B cell (primary cell): Measurements from ENCODE around the gene PGAM2. TPM values are rescaled to one million over a fixed set of nuclear protein-coding genes. Genes with fewer than 3 reads are reported as not detected.

Experiments
- ATAC-seq: fragments of 200-7000 bp; cut with Tn5 transposase; one replicate; pipeline ENCODE4 v1.10.0; 2021; ENCODE audit warnings: low read depth, mild to moderate bottlenecking, moderate number of reproducible peaks, moderate library complexity
- CTCF ChIA-PET: fragments of 350-600 bp; sonication (Branson Sonifier 250); formaldehyde crosslinking; loops from one replicate; lab custom pipeline; 2021; ENCODE audit warnings: antibody characterized with exemption, inconsistent platforms; lab: Charles Lee
- POLR2A ChIA-PET: fragments of 350-600 bp; sonication (Branson Sonifier 250); formaldehyde crosslinking; loops from one replicate; lab custom pipeline; 2021; ENCODE audit warnings: antibody characterized with exemption; lab: Charles Lee
- DNase-seq: peaks from one replicate; pipeline ENCODE4 v3.0.0; 2013
- H2AFZ ChIP-seq: 2 replicates; pipeline ENCODE4 v1.6.1; 2012; ENCODE audit warnings: mild to moderate bottlenecking, low read depth, low read length; ENCODE audit not compliant: insufficient read depth, poor library complexity, severe bottlenecking
- H3K27ac ChIP-seq, 2 donors: 1 replicate in 1 of 2; 2 replicates in 1 of 2; pipeline ENCODE4 v1.5.1; 2012 to 2013; ENCODE audit warnings: low read length in 2 of 2, mild to moderate bottlenecking in 2 of 2, moderate library complexity in 1 of 2
- H3K27me3 ChIP-seq, 4 experiments: fragments of 200-600 bp in 1 of 4; sonication (generic) in 1 of 4; replicated peaks in 1 of 4; 1 replicate in 2 of 4; 2 replicates in 2 of 4; pipeline versions ENCODE4 v1.6.1 to v1.7.0; 2013 to 2016; ENCODE audit warnings: low read length in 3 of 4, mild to moderate bottlenecking in 2 of 4, mixed read lengths in 1 of 4, moderate library complexity in 1 of 4; ENCODE audit not compliant: insufficient read depth in 4 of 4, control insufficient read depth in 3 of 4; ENCODE audit errors: control extremely low read depth in 1 of 4
- H3K36me3 ChIP-seq, 2 experiments: replicated peaks in 1 of 2; 1 replicate in 1 of 2; 2 replicates in 1 of 2; pipeline versions ENCODE4 v1.6.1 to v1.7.1; 2013; ENCODE audit warnings: low read length in 1 of 2; ENCODE audit not compliant: insufficient read depth in 2 of 2, control insufficient read depth in 1 of 2; ENCODE audit errors: control extremely low read depth in 1 of 2, extremely low read depth in 1 of 2
- H3K4me1 ChIP-seq, 2 donors: fragments of 200-600 bp in 1 of 2; sonication (generic) in 1 of 2; 1 replicate in 1 of 2; 2 replicates in 1 of 2; pipeline versions ENCODE4 v1.5.1 to v1.6.1; 2013 to 2017; ENCODE audit warnings: low read length in 2 of 2; ENCODE audit not compliant: control insufficient read depth in 2 of 2, insufficient read depth in 2 of 2
- H3K4me2 ChIP-seq: replicated peaks from 2 replicates; pipeline ENCODE3; 2012; ENCODE audit warnings: mild to moderate bottlenecking, low read depth, low read length; ENCODE audit not compliant: poor library complexity, severe bottlenecking
- H3K4me3 ChIP-seq, 5 experiments: fragments of 200-600 bp in 1 of 5; sonication (generic) in 1 of 5; 1 replicate in 3 of 5; 2 replicates in 2 of 5; pipeline versions ENCODE4 v1.5.1 to v1.7.0; 2011 to 2016; ENCODE audit warnings: low read length in 4 of 5, mild to moderate bottlenecking in 4 of 5, low read depth in 2 of 5, control low read depth in 1 of 5, moderate library complexity in 1 of 5; ENCODE audit not compliant: insufficient read depth in 1 of 5; ENCODE audit errors: control extremely low read depth in 1 of 5, extremely low read depth in 1 of 5
- H3K79me2 ChIP-seq: fragments of 200-600 bp; sonication (generic); one replicate; pipeline ENCODE4 v1.6.0; 2016; ENCODE audit warnings: low read length; ENCODE audit not compliant: control insufficient read depth, insufficient read depth
- H3K9ac ChIP-seq: fragments of 200-600 bp; sonication (generic); 2 replicates; pipeline ENCODE4 v1.6.1; 2017; ENCODE audit warnings: mild to moderate bottlenecking, low read length, moderate library complexity
- H3K9me3 ChIP-seq, 3 donors: one replicate each; pipeline versions ENCODE4 v1.6.1 to v1.7.1; 2013; ENCODE audit warnings: low read length in 2 of 3; ENCODE audit not compliant: control insufficient read depth in 2 of 3, insufficient read depth in 1 of 3; ENCODE audit errors: control extremely low read depth in 1 of 3
- H4K20me1 ChIP-seq: 2 replicates; pipeline ENCODE4 v1.6.0; 2012; ENCODE audit warnings: mild to moderate bottlenecking, low read length; ENCODE audit not compliant: insufficient read depth, control insufficient read depth, poor library complexity, severe bottlenecking
- H3K27ac Mint-ChIP-seq: one replicate; pipeline ENCODE4 v1.8.0; 2021; ENCODE audit warnings: mixed read lengths
- H3K27me3 Mint-ChIP-seq: one replicate; pipeline ENCODE4 v1.8.0; 2021; ENCODE audit warnings: mixed read lengths
- H3K4me1 Mint-ChIP-seq: one replicate; pipeline ENCODE4 v1.8.0; 2021; ENCODE audit warnings: mixed read lengths
- H3K4me3 Mint-ChIP-seq: one replicate; pipeline ENCODE4 v1.8.0; 2021; ENCODE audit warnings: mixed read lengths
- H3K9me3 Mint-ChIP-seq: one replicate; pipeline ENCODE4 v1.8.0; 2022; ENCODE audit warnings: mixed read lengths; ENCODE audit not compliant: insufficient read depth
- EZH2 ChIP-seq: IDR thresholded peaks from 2 replicates; pipeline ENCODE4 v1.6.1; 2012; ENCODE audit warnings: borderline replicate concordance, low read depth, mild to moderate bottlenecking, moderate library complexity, low read length; ENCODE audit not compliant: insufficient read depth, poor library complexity, severe bottlenecking
- WGBS: methylation state at CpG from one replicate; pipeline ENCODE4 v1.1.5; 2013; ENCODE audit warnings: missing lambda C conversion rate; ENCODE audit not compliant: insufficient coverage; 5-methylcytosine and 5-hydroxymethylcytosine counted together
- intact Hi-C: fragments of 100-400 bp; cut with micrococcal nuclease; formaldehyde crosslinking; loops from one replicate; pipeline ENCODE4 v1.10.0; 2022
- polyA plus RNA-seq: library from polyadenylated mRNA; depleted of rRNA; stranded (reverse); fragments of >200 nt; gene quantifications from 2 replicates; pipeline ENCODE4 v1.2.3, GENCODE V29; 2012
- total RNA-seq, 2 donors: library from RNA; stranded (reverse); fragments of 120-200 nt in 1 of 2; gene quantifications; 1 replicate in 1 of 2; 2 replicates in 1 of 2; pipeline versions ENCODE4 v1.2.3 to v1.2.4, GENCODE V29; 2013 to 2022
- TF ChIP-seq, protein P1 (sequence below): fragments of 200-600 bp; IDR thresholded peaks from one replicate; pipeline ENCODE4 v1.8.0; 2022; ENCODE audit warnings: antibody characterized with exemption, mild to moderate bottlenecking

Gene PGAM2
- total and polyA plus RNA-seq, 2 donors (not counting 1 experiment from before 2014, with no cell fraction given): 0.69 to 3.2 TPM

DNA sequence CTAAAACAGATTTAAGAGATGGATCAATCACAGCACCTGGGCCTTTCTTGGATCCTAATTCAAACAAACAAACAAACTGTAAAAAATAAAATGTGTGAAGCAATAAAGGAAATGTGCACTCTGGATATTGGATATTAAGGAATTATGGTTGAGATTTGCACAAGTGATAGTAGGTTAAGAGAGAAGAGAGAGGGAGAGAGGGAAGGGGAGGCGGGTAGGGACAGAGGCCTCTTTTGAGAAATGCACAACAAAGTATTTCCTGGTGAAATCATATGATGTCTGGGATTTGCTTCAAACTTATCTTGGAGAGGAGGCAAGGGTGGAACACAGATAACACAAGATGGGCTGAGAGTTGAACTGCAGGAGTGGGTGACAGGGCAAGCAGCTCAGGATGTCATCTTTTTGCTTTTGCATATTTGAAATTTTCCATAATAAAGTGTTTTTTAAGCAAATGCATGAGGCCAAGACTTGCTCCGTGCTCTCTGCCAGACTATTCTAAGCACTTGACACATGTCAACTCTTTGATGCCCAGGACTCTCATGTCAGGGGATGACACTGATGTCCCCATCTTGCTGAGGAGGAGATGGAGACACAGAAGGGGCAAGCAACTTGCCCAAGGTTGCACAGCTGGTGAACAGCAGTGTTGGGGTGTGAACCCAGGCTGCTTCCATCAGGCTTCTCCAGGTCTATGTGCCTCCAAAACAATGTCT, 29.7 kb upstream of the PGAM2 start:
- peak overlapping the region; percentile 62 for H3K27ac Mint-ChIP-seq
- intact Hi-C loops: no loop called here
- DNase-seq (no peak), ATAC-seq (no peak)
- Histone ChIP-seq H3K27ac (no peak overlapping the region), H4K20me1 (no peaks in the 10 kb centered on the region), H3K4me3 (no peak overlapping the region), H3K4me2 (no peak overlapping the region), H2AFZ (no peak overlapping the region), H3K9me3 (no peaks in the 10 kb centered on the region), H3K27me3 (no peaks in the 10 kb centered on the region), H3K9ac (no peak overlapping the region), H3K36me3 (no peaks in the 10 kb centered on the region), H3K4me1 (peaks cover 22 to 61% of the 10 kb centered on the region in 2 donors), H3K79me2 (no peaks in the 10 kb centered on the region)
- no peak overlapping the region for H3K4me3 Mint-ChIP-seq
- ChIA-PET POLR2A (interaction anchor here (0.6 kb wide), 1 partner anchor 11 kb away, joined by 4 read pairs; no protein-coding TSS in a partner anchor), CTCF (no interaction called here)
- no peaks in the 10 kb centered on the region for H3K27me3 Mint-ChIP-seq
- H3K9me3 Mint-ChIP-seq: no peaks in the 10 kb centered on the region
- no CpG with 5 or more reads among the region's 2 CpGs for WGBS
- peaks cover 57% of the 10 kb centered on the region for H3K4me1 Mint-ChIP-seq
- TF ChIP-seq EZH2: no peak
- TF ChIP-seq, protein P1, sequence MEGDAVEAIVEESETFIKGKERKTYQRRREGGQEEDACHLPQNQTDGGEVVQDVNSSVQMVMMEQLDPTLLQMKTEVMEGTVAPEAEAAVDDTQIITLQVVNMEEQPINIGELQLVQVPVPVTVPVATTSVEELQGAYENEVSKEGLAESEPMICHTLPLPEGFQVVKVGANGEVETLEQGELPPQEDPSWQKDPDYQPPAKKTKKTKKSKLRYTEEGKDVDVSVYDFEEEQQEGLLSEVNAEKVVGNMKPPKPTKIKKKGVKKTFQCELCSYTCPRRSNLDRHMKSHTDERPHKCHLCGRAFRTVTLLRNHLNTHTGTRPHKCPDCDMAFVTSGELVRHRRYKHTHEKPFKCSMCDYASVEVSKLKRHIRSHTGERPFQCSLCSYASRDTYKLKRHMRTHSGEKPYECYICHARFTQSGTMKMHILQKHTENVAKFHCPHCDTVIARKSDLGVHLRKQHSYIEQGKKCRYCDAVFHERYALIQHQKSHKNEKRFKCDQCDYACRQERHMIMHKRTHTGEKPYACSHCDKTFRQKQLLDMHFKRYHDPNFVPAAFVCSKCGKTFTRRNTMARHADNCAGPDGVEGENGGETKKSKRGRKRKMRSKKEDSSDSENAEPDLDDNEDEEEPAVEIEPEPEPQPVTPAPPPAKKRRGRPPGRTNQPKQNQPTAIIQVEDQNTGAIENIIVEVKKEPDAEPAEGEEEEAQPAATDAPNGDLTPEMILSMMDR: no peak

DNA sequence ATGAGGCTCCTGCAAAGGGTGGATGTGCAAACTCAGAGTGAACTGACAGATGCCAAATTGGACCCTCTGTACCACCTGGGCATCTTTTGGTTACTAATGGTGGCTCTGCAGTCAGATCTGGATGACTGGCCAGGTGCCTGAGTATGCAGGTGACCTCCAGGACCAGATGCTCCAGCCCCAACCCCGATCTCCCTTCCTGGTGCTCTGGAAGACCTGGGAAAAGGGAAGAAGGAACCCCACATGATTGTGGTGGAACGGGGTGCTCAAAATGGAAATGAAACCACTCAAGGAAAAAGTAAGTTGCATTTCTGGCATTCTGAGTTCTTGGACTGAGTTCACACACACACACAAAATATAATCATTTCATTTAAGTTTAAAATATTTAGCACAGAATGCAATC, 29.0 kb upstream of the PGAM2 start:
- H3K4me3 ChIP-seq: no peak overlapping the region
- no peak overlapping the region for H2AFZ ChIP-seq
- no peaks in the 10 kb centered on the region for H4K20me1 ChIP-seq
- H3K27ac Mint-ChIP-seq: peak overlapping the region; percentile 26
- H3K4me1 ChIP-seq: peaks cover 19 to 54% of the 10 kb centered on the region in 2 donors
- no peaks in the 10 kb centered on the region for H3K27me3 Mint-ChIP-seq
- H3K4me2 ChIP-seq: no peak overlapping the region
- no peak overlapping the region for H3K27ac ChIP-seq
- no peaks in the 10 kb centered on the region for H3K79me2 ChIP-seq
- no peak overlapping the region for H3K9ac ChIP-seq
- H3K4me3 Mint-ChIP-seq: no peak overlapping the region
- H3K9me3 ChIP-seq: no peaks in the 10 kb centered on the region
- H3K9me3 Mint-ChIP-seq: no peaks in the 10 kb centered on the region
- ATAC-seq (no peak), DNase-seq (no peak)
- no peaks in the 10 kb centered on the region for H3K36me3 ChIP-seq
- H3K4me1 Mint-ChIP-seq: peaks cover 52% of the 10 kb centered on the region
- ChIA-PET CTCF (no interaction called here), POLR2A (no interaction called here)
- intact Hi-C loops: no loop called here
- no CpG with 5 or more reads among the region's 2 CpGs for WGBS
- TF ChIP-seq, protein P1: no peak
- no peak for TF ChIP-seq EZH2
- no peaks in the 10 kb centered on the region for H3K27me3 ChIP-seq
